ENCODE data around the gene SPAAR.
"Not testable (repeated sequence)": the region's sequence is repeated elsewhere in the genome, so short reads cannot be mapped to it uniquely, and the experiment has no call there.

The SPAAR gene

DNA sequence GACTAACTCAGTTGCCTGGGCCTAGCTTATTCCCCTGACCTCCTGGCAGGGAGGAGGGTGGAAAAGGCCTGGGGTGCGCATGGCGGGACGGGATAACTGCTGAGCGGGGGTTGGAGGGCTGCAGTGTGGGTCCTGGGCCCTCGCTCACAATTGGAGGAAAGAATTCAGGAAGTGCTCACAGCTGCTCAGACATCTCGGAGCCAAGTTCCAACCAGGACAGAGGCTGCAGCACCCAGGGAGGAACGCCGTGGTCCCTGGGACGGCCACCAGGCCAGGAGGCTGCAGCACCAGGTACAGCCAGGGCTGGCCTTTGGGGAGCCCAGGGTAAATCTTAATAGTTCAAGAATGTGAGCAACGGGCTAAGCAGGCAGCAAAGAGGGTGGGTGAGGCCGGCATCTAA lies at the start of gene SPAAR:
SPAAR (plus strand) TSS at position 217 of the 400 bp plus-strand sequence. CDS start 974 bp downstream, outside the sequence.
- no peak for DNase-seq (ENCODE audit: low read depth)

GRCh38 chr9:35859990-35860339 lies 49.3 kb upstream of the SPAAR start:
- DNase-seq (ENCODE audit: low read depth): no peak

DNA sequence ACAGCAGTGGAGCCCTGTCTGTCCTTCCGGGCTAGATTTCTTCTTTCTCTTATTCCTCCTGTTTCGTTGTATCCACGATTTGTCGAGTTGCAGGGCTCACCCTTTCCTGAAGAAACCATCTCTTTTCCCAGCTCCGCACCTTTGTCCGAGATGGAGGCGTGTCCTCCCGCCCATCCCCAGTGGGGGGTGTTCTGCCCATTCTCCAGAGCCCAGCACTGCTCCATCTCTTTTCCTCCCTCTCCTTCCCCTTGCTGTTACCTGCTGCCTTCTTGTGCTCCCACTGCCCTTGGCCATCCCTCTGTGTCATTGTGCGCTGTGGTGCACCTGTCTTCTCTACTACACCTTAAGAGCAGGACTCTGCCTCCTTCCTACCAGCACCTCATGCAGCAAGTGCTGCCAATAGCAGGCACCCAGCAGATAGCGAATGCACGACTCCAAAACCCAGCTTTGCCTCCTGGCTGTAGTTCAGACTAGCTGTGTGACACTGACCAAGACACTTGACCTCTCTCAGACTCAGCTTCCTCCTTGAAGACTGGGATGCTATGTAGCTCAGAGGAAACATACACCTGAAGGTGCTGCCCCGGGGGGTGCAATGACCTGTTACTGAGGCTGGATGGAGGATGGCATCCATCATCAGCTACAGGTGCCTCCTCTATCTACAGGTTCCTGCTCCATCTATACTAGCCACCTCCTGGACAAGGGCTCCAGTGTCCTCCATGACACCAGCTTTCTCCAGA lies 48.0 kb upstream of the SPAAR start:
- no peak for DNase-seq (ENCODE audit: low read depth)

- no peak for DNase-seq (ENCODE audit: low read depth)
Observed at GRCh38 chr9:35862328-35862727, 47.0 kb upstream of the SPAAR start.

- no peak for DNase-seq (ENCODE audit: low read depth)
Observed at GRCh38 chr9:35863583-35863982, 45.7 kb upstream of the SPAAR start.

GRCh38 chr9:35864695-35865255 lies 44.5 kb upstream of the SPAAR start:
- DNase-seq (ENCODE audit: low read depth): no peak

DNA sequence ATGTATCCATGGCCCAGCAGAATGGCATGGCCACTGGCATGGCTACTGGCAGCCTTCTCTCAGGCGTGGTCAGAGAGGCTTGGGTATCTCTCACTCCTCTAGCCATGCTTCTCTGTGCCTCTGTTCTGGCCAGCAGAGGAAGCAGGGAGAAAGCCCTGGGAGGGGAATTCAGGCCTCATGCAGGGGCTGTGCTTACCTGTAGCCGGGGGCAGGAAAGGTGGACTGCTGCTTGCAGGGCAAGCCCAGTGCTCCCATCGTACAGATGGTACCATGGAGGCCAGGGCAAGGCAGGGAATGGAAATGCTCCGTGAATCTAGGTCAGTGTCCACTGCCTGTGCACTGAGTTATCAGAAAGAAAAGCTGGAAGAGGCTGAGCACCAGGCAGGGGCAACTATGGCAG lies 41.8 kb upstream of the SPAAR start:
- DNase-seq (ENCODE audit: low read depth): no peak

- DNase-seq (ENCODE audit: low read depth): no peak
Observed at GRCh38 chr9:35868933-35869332, 40.4 kb upstream of the SPAAR start.

GRCh38 chr9:35869621-35870216 lies 39.6 kb upstream of the SPAAR start:
- DNase-seq (ENCODE audit: low read depth): no peak

- no peak for DNase-seq (ENCODE audit: low read depth)
Observed at GRCh38 chr9:35870351-35870923, 38.9 kb upstream of the SPAAR start, which contains the start of gene OR13J1. Gene OR13J1, minus strand, starts transcription at chr9:35870401. Its CDS starts 0 bp downstream, at chr9:35870401.

GRCh38 chr9:35871545-35871944 lies 37.7 kb upstream of the SPAAR start:
- no peak for DNase-seq (ENCODE audit: low read depth)

DNA sequence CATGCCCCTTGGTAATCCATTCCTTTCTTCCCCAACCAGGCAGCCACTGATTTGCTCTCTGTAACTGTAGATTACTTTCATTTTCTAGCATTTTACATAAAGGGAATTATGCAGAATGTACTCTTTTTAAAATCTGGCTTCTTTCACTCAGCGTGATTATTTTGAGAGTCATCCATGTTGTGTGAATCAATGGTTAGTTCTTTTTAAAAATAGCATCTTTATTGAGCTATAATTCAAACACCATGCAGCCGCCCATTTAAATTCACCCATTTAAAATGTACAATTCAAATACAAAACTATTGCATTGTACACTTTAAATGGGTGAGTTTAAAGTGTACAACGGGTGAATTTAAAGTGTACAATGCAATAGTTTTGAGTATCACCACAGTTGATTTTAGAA lies 36.8 kb upstream of the SPAAR start:
- no peak for DNase-seq (ENCODE audit: low read depth)

DNA sequence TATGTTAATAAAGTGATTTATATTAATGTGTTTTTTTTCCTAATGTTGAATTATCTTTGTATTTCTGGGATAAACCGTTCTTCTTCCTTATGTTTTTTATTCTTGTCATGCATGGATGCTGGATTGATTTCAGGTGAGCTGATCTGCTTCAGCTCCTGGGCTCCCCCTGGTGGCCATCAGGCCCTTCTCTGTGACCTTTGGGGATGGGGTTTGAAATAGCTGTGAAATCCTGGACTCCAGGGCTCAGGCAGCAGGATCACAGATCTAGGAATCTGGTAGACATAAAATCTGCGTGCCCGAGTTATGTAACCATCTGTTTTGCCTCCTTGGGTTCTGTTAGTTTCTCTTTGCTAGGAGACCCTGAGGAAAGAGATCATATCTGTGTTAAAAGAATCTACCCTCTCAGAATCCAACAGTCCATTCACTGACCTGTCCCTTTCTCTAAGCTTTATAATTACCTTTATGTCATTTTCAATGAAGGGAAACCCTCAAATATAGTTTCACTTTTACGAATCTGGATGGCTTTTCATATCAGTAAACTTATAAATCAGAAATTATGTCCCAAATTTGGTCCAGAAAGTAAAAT lies 26.9 kb upstream of the SPAAR start:
- DNase-seq (ENCODE audit: low read depth): peak; percentile 79

GRCh38 chr9:35882996-35883395 lies 26.3 kb upstream of the SPAAR start:
- DNase-seq (ENCODE audit: low read depth): no peak

DNA sequence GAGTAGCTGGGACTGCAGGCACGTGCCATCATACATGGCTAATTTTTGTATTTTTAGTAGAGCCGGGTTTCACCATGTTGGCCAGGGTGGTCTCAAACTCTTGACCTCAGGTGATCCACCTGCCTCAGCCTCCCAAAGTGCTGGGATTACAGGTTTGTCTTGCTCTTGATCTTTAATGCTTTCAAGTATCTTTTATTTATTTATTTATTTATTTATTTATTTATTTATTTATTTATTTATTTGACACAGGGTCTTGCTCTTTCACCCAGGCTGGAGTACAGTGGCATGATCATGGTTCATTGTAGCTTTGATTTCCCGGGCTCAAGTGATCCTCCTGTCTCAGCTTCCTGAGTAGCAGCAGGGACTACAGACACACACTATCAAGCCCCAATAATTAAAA lies 24.4 kb upstream of the SPAAR start:
- DNase-seq (ENCODE audit: low read depth): not testable (repeated sequence)

DNA sequence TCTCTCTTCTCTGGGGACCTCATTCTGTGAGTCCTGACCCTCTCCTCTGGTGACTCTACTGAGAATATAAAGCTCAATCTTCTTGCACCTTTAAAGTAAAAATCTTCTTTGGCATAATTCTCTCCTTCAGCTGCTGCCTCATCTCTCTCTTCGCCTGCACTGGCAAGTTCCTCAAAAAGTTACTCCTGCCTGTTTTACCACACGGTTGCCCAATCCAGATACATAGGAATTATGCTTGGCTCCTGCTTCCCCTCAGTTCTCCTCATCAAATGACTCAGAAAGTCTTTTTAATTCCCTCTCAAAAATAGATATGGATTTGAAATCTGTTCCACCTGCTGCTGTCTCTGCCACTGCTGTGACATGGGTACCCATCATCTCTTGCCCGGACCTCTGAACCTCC lies 17.6 kb upstream of the SPAAR start:
- no peak for DNase-seq (ENCODE audit: low read depth)

- DNase-seq (ENCODE audit: low read depth): no peak
Observed at GRCh38 chr9:35892051-35892450, 17.2 kb upstream of the SPAAR start.

GRCh38 chr9:35896570-35896969 lies 12.7 kb upstream of the SPAAR start:
- no peak for DNase-seq (ENCODE audit: low read depth)

DNA sequence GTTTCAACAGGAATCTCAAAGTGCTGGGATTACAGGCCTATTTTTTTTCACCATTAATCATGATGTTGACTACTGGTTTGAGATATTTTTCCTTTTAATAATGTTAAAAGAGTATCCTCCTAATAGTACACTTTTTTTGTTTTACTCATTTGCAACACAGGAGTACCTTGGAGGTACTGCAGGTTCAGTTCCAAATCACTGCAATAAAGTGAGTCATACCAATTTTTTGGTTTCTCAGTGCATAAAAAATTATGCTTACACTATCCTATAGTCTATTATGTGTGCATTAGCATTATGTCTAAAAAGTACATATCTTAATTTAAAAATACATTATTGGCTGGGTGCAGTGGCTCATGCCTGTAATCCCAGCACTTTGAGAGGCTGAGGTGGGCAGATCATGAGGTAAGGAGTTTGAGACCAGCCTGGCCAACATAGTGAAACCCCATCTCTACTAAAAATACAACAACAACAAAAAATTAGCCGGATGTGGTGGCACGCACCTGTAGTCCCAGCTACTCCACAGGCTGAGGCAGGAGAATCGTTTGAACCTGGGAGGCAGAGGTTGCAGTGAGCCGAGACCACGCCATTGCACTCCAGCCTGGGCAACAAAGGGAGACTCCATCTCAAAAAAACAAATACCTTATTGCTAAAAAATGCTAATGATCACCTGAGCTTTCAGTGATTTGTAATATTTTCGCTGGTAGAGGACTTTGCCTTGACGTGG lies 11.8 kb upstream of the SPAAR start:
- DNase-seq (ENCODE audit: low read depth): not testable (repeated sequence)

DNA sequence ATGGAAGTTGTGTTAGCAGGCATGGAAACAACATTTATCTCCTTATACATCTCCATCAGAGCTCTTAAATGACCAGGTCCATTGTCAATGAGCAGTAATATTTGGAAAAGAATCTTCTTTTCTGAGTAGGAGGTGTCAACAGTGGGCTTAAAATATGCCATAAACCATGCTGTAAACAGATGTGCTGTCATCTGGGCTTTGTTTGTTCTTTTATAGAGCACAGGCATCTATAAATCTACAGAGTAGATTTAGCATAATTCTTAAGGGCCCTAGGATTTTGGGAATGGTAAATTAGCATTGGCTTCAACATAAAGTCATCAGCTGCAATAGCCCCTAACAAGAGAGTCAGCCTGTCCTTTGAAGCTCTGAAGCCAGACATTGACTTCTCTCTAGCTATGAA lies 11.0 kb upstream of the SPAAR start:
- DNase-seq (ENCODE audit: low read depth): no peak

DNA sequence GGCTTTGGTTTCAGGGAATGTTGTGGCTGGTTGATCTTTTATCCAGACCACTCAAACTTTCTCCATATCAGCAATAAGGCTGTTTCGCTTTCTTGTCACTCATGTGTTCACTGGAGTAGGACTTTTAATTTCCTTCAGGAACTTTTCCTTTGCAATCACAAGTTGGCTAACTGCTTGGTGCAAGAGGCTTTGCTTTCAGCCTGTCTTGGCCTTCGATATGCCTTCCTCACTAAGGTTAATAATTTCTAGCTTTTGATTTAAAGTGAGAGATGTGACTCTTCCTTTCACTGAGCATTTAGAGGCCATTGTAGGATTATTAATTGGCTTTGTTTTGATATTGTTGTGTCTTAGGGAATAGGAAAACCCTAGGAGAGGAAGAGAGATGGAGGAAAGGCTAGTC lies 10.3 kb upstream of the SPAAR start:
- DNase-seq (ENCODE audit: low read depth): no peak

DNA sequence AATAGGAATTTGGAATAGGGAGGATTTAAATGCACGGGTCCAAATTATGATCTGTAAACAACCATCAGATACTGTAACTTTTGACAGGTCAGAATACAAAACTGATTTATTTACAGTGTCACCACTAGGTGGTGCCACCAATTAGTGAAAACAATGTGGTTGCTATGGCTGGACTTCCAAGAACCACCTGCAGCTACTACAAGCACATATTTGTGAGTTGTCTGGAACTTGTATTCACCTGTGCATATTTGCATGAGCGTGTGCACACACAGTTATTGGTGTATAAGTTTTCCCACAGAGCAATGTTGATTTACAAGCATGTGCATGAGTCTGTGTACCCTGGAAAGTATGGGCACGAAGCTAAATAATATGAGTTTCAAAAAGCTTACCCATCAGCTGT lies 6.2 kb upstream of the SPAAR start:
- DNase-seq (ENCODE audit: low read depth): peak; percentile 68
